HFF-Myc (cell line): ENCODE measurements around the gene NTM.

Source experiments
- DNase-seq: peaks from one replicate; pipeline ENCODE4 v3.0.0-alpha.2; 2011; ENCODE audit warnings: low read depth; ENCODE audit errors: extremely low read depth
- H3K4me3 ChIP-seq: replicated peaks from 2 replicates; pipeline ENCODE4 v1.5.1; 2011; ENCODE audit warnings: low read depth, mild to moderate bottlenecking, control low read depth, low read length
- TF ChIP-seq, protein P1 (sequence below): IDR thresholded peaks from 2 replicates; pipeline ENCODE4 v1.5.1; 2012; ENCODE audit warnings: mild to moderate bottlenecking, low read depth, low read length, control low read depth; ENCODE audit errors: missing control alignments

The NTM gene

GRCh38 chr11:131447898-131448297 lies 77.5 kb downstream of the NTM start:
- no peak for DNase-seq
- H3K4me3 ChIP-seq: no peak overlapping the region
- TF ChIP-seq, protein P1, sequence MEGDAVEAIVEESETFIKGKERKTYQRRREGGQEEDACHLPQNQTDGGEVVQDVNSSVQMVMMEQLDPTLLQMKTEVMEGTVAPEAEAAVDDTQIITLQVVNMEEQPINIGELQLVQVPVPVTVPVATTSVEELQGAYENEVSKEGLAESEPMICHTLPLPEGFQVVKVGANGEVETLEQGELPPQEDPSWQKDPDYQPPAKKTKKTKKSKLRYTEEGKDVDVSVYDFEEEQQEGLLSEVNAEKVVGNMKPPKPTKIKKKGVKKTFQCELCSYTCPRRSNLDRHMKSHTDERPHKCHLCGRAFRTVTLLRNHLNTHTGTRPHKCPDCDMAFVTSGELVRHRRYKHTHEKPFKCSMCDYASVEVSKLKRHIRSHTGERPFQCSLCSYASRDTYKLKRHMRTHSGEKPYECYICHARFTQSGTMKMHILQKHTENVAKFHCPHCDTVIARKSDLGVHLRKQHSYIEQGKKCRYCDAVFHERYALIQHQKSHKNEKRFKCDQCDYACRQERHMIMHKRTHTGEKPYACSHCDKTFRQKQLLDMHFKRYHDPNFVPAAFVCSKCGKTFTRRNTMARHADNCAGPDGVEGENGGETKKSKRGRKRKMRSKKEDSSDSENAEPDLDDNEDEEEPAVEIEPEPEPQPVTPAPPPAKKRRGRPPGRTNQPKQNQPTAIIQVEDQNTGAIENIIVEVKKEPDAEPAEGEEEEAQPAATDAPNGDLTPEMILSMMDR: no peak

DNA sequence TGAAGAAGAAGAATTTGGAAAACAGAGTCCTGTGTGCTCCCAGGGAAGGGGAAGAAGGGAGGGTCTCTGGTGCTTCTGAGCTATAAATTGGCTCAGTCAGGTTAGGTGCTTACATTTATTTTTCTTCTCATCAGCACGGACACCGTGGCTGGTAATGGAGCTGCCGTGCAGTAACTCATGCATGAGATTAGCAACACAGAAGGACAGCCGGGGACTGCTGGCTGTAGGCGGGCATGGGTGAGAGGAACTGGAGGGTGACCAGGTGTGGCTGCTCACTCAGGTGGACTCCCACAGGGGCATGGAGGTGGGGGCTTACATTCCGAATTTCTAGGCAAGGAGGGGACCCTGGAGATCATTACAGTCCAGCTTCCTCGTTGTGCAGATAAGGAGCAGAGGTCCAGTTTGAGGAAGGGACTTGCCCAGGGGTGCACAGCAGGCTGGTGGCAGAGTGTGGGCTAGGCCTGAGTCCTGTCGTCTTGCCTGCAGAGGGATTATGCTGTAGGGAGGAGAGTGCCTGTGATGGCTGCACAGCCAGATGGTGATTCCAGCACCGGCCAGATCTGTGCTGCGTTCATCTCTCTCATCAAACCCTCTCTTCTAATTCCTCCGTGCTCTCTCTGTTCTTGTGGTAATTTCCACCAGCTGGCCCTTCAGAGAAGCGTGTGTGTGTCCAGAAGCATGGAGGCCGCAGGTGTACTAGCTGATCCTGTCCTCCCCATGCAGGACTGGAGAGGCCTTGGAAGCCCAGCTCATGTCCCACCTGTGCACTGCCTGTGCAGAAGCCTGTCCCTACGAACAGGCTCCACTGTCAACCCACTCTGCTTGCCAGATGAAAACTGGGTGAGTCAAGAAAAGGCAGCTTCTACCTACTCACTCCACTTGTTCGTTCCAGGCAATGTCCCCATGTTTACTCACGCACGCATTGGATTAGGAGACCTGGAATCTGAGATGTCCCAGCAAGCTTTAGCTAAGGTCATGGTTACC lies 78.9 kb downstream of the NTM start:
- TF ChIP-seq, protein P1: no peak
- no peak overlapping the region for H3K4me3 ChIP-seq
- DNase-seq: no peak

DNA sequence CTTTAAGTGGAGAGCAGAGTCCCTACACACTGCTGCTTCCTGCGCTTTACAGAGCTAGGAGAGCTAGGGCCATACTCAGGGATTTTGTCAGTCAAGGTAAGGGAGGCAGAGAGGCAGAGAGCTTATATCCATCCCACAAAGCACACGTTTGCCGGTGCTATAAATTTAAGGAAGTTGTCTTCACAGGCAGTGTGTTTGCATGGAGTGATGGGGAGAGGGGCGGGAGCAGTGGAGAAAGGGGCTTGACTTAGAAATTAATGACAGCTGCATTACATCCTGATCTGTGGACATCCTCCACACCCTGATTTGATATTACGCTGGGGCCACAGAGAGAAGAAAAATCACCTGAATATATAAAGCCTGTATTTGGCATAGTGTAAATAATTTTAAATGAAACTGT lies 84.1 kb downstream of the NTM start:
- TF ChIP-seq, protein P1: no peak
- no peak overlapping the region for H3K4me3 ChIP-seq
- no peak for DNase-seq

DNA sequence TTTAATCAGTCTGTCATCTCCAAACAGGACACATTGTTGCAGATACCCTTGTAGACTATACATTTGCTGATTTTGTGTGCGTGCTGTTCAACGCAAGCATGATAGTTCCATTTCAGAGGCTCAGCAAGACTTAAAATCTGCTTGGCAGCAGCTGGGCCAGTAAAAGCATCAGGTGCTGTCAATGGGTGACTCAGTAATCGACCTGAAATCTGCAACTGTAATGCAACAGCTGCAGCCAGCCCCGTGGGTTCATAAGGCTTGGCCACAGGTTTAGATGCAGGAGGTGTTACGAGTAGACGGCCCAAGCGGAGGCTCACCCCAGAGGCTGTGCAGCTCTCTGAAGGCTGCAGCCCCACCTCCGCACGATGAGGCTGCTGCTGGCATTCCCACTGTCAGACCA lies 84.6 kb downstream of the NTM start:
- TF ChIP-seq, protein P1: no peak
- no peak overlapping the region for H3K4me3 ChIP-seq
- no peak for DNase-seq

- TF ChIP-seq, protein P1: no peak
- DNase-seq: no peak
- no peak overlapping the region for H3K4me3 ChIP-seq
Observed at GRCh38 chr11:131455843-131456704, 85.7 kb downstream of the NTM start.

DNA sequence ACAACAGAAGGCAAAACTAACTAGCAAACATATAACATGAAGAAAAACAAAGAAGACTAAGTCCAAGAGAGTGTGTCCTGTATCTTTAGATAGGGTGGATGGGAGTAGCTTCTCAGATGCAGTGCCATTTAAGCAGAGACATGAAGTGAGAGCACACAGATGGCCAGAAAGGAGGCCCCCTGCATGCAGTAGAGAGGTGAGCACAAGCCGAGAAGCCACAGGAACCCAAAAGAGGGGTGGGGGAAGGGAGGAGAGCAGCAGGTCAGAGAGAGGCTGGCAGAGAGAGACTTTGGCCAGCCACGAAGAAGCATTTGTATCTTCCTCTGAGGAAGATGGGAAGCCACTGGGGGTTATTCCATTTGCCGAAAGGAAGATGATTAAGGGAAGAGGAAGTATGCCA lies 86.7 kb downstream of the NTM start:
- no peak for DNase-seq
- no peak overlapping the region for H3K4me3 ChIP-seq
- TF ChIP-seq, protein P1: no peak
